GM19240 (cell line): ENCODE data around the gene PRKCE.

Experiments
- DNase-seq: peaks from one replicate; pipeline ENCODE4 v3.0.0; 2011; ENCODE audit warnings: low spot score; ENCODE audit not compliant: insufficient read length

The PRKCE gene

DNA sequence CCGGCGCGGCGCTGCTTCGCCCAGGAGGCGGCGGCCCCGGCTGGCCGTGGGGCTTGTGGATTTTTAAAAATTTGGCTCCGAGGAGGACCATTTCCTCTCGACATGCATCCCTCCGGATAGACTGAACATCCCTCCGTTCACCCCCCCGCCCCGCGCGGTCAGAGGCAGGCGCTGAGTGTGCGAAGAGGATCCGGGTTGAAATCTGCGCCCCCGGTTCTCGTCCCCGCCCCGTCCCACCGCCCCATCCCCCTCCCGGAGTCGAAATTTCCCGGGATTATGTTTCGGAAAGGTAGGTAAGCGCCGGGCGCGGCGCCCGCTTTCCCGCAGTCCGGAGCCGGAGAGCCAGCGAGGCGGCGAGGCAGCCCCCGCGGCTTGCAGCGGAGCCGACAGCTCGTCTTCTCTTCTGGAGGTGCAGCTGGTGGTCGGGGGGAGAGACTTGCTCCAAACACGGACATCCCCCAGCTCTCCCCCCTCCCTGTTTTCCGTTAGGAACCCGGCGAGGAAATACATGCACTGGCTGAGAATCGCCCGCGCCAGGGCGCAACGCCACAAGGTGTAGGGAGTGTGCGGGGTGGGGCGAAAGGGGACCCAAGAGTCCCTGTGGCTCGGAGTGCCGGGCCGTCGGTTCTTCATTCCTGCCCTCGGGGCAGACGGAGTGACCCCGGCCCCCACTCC, at the start of gene PRKCE:
Gene PRKCE (plus strand): TSS at position 261 of the 675 bp plus-strand sequence.
- no peak for DNase-seq

GRCh38 chr2:45602624-45603023, 48.9 kb upstream of the PRKCE start:
- DNase-seq: no peak

GRCh38 chr2:45605116-45605515, 46.4 kb upstream of the PRKCE start:
- no peak for DNase-seq

DNA sequence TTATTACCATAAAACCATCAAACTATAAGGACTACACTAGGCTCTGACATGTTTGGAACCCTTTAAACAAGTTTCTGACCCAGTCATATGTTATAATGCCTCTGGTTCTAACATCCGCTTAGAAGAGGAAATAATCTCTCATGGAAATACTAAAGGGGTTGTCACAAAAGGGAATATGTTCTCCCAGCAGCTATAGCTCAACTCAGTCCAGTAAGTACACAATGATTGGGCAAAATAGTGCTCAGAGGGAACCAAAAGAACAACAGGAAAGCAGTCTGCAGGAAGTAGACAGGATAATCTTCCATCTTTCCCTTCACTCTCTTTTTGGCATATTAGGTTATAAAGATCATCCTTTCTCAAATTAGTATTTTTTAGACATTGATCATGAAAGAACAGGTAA, 44.7 kb upstream of the PRKCE start:
- no peak for DNase-seq

DNA sequence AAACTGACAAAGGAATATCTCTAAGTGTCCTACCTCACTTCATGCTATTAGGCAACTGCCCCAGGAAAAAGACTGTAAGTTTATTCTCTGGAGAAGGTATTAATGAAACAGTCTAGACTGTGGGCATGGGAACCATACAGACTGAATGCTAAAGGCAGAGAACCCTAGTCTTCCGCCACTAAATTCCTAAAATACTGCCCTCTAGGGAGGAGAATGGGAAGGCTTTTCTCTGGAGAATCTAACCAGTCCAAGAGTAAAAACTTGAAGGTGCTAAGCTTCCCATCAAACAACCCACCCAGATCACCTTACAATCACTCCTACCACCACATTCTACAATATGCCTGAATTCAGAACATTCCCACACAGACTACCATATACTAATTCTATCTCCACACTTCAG, 43.8 kb upstream of the PRKCE start:
- no peak for DNase-seq

DNA sequence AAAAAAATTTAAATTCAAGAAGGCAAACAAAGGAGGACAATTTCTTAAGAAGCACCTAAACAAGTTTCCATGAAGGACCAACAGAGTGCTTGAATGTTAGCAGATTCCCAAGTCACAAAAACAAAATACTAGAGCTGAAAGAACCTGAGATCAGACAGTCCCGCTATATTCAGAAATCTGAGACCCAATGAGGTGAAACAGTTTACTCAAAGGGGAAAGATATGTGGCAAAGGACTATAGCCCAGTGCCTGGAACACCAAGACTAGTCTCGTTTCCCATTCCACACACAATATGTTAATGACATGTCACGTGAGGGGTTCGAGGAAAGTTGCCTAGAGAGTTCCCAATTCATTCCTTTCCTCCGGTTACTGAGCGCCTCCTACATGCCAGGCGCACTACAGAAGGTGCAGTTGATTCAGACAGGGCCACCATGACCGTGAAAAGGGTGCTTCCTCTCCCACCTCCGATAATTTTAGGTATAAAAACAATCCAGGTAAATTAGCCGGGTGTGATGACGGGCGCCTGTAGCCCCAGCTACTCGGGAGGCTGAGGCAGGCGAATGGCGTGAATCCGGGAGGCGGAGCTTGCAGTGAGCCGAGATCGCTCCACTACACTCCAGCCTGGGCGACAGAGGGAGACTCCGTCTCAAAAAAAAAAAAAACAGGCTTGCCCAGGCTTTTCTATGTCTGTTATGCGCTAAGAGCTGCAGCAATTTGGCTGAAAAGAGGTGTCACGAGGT, 41.0 kb upstream of the PRKCE start:
- no peak for DNase-seq

- peak; percentile 65 for DNase-seq
Observed at GRCh38 chr2:45611020-45611859, 40.2 kb upstream of the PRKCE start, which contains the start of gene SRBD1. Gene SRBD1, minus strand, starts transcription at chr2:45611267. Its CDS starts 5,826 bp downstream, at chr2:45605441.

DNA sequence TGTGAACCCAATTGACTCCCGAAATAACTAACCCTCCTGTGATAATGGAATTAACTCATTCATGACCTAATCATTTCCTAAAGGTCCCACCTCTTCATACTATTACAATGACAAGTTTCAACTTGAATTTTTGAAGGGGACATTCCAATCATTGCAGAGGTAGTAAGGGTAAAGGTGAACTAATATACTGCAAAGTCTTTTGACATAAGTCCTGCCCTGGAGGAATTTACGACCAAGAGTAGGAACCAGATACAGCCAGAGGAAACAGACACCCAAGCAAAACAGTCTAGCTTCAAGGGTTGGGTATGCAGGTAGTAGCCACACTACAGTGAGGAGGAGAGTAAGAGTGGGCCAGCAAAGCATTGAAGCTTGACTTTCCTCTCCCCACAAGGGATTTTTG, 39.2 kb upstream of the PRKCE start:
- no peak for DNase-seq

DNA sequence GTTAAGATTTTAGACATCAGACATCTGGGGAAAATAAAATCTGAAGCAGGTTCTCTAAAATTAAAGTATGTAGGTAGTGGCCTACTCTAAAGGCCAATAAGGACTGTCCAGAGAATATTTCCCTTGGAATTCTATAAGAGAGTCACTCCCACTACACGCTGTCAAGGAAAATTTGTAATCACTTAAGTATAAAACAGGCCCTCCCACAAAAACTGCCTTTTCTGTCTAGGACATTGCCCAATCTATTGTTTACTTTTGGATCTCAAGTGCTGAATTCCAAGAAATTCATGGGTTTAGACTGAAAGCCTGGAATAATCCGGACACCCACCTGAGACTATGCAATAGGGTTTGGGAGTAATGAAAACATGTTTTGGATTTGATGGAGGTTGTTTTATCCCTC, 38.7 kb upstream of the PRKCE start:
- no peak for DNase-seq

DNA sequence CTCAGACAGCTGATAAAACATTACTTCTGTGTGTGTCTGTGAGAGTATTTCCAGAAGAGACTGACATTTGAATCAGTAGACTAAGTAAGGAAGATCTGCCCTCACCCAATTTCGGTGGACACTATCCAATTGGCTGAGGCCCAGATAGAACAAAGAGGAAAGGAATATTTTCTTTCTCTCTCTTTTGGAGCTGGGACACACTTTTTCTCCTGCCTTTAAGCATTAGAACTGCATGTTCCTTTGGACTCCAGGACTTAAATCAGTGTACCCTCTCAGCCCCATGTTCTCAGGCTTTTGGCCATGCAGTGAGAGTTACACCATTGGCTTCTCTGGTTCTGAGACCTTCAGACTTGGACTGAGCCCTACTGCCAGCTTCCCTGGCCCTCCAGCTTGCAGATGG, 37.1 kb upstream of the PRKCE start:
- no peak for DNase-seq

DNA sequence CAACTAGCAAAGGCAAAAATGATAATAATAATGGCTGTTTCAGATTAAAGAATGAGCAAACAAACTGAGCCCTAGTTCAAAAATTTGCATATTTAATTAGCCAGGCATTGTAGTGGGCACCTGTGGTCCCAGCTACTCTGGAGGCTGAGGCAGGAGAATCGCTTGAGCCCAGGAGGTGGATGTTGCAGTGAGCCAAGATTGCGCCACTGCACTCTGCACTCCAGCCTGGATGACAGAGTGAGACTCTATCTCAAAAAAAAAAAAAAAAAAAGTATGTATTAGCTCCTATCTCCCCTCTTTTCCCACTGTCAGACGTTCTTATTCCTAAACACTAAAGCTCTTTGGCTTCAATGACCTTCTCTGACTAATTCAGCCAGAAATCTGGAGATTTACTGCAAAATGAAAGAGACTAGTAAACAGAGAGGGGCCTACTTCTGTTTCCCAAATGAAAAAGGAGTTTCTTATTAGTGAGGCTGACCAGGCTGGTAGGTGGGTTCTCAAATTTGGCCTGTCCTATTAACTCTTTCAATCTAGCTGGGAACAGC, 36.5 kb upstream of the PRKCE start:
- no peak for DNase-seq

DNA sequence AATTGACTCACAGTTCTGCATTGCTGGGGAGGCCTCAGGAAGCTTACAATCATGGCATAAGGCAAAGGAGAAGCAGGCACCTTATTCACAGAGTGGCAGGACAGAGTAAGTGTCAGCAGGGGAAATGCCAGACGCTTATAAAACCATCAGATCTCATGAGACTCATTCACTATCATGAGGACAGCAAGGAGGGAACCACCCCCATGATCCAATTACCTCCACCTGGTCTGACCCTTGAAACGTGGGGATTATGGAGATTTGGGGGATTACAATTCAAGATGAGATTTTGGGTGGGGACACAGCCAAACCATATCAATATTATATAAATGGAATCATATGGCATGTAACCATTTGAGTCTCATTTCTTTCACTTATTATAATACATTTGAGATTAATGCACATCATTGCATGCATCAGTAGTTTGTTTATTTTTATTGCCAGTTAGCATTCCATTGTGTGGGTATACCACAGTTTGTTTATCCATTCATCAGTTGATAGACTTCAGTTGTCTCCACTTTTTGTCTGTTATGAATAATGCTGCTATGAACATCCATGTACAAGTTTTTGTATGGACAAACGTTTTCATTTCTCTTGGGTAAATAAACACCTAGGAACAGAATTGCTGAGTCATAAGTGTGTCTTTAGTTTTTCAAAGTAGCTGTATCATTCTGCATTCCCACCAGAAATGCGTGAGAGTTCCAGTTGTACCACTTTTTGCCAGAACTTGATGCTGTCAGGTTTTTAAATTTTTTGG, 34.6 kb upstream of the PRKCE start:
- no peak for DNase-seq

- no peak for DNase-seq
Observed at GRCh38 chr2:45617496-45617895, 34.0 kb upstream of the PRKCE start.

- DNase-seq: no peak
Observed at GRCh38 chr2:45622336-45623075, 29.0 kb upstream of the PRKCE start.

- no peak for DNase-seq
Observed at GRCh38 chr2:45623098-45623497, 28.4 kb upstream of the PRKCE start.

GRCh38 chr2:45625824-45626223, 25.7 kb upstream of the PRKCE start:
- no peak for DNase-seq

- DNase-seq: no peak
Observed at GRCh38 chr2:45626387-45627221, 24.9 kb upstream of the PRKCE start.

- DNase-seq: no peak
Observed at GRCh38 chr2:45627911-45628310, 23.6 kb upstream of the PRKCE start.

- no peak for DNase-seq
Observed at GRCh38 chr2:45629971-45630370, 21.5 kb upstream of the PRKCE start.
